Liver (tissue), 9 donors: ENCODE results near the gene TFAP2B. TPM values are rescaled to one million over a fixed set of nuclear protein-coding genes. Genes with fewer than 3 reads are reported as not detected.

Source experiments
- DNase-seq: peaks from one replicate; pipeline ENCODE4 v3.0.0-alpha.2; 2017; ENCODE audit warnings: low spot score
- H3K27ac ChIP-seq, 2 donors: one replicate each; pipeline ENCODE4 v1.7.0; 2013; ENCODE audit warnings: inconsistent platforms in 2 of 2, low read length in 2 of 2, control low read depth in 1 of 2, low read depth in 1 of 2, mild to moderate bottlenecking in 1 of 2
- H3K27me3 ChIP-seq, 4 donors: one replicate each; pipeline versions ENCODE4 v1.6.1 to v1.7.0; 2013; ENCODE audit warnings: low read length in 3 of 4, inconsistent platforms in 1 of 4, mild to moderate bottlenecking in 1 of 4, moderate library complexity in 1 of 4; ENCODE audit not compliant: control insufficient read depth in 4 of 4, insufficient read depth in 4 of 4
- H3K36me3 ChIP-seq, 4 donors: one replicate each; pipeline versions ENCODE4 v1.6.1 to v1.7.0; 2013; ENCODE audit warnings: low read length in 3 of 4, mild to moderate bottlenecking in 3 of 4, low read depth in 1 of 4, moderate library complexity in 1 of 4; ENCODE audit not compliant: control insufficient read depth in 4 of 4, insufficient read depth in 3 of 4
- H3K4me1 ChIP-seq, 4 donors: one replicate each; pipeline versions ENCODE4 v1.6.1 to v1.7.0; 2013; ENCODE audit warnings: low read length in 3 of 4, mild to moderate bottlenecking in 3 of 4, moderate library complexity in 1 of 4; ENCODE audit not compliant: control insufficient read depth in 4 of 4, insufficient read depth in 4 of 4
- H3K4me3 ChIP-seq, 3 donors: one replicate each; pipeline versions ENCODE4 v1.6.1 to v1.7.0; 2013; ENCODE audit warnings: low read length in 3 of 3, control low read depth in 1 of 3, low read depth in 1 of 3, mild to moderate bottlenecking in 1 of 3
- H3K9ac ChIP-seq, 2 donors: one replicate each; pipeline ENCODE4 v1.7.0; 2013; ENCODE audit warnings: low read length in 2 of 2, mild to moderate bottlenecking in 2 of 2, moderate library complexity in 2 of 2, control low read depth in 1 of 2, low read depth in 1 of 2
- H3K9me3 ChIP-seq, 4 donors: one replicate each; pipeline versions ENCODE4 v1.6.1 to v1.7.0; 2013; ENCODE audit warnings: low read length in 3 of 4; ENCODE audit not compliant: control insufficient read depth in 4 of 4
- CTCF ChIP-seq: fragments of 150-350 bp; IDR thresholded peaks from 2 replicates; pipeline ENCODE4 v1.5.1; 2017; ENCODE audit warnings: improper control_type of control experiment, low read depth, low read length; ENCODE audit not compliant: missing input control
- FOXA1 ChIP-seq: IDR thresholded peaks from 2 replicates; pipeline ENCODE4 v1.6.1; 2016; ENCODE audit warnings: antibody characterized with exemption
- GABPA ChIP-seq, 2 donors: IDR thresholded peaks in 1 of 2; conservative IDR thresholded peaks in 1 of 2; 2 replicates each; pipeline ENCODE4 v1.6.1; 2016; ENCODE audit warnings: antibody characterized with exemption in 2 of 2, mild to moderate bottlenecking in 1 of 2, moderate library complexity in 1 of 2
- HNF4A ChIP-seq, 2 donors: conservative IDR thresholded peaks; 2 replicates each; pipeline ENCODE4 v1.6.1; 2016; ENCODE audit warnings: antibody characterized with exemption in 2 of 2, mild to moderate bottlenecking in 2 of 2
- HNF4G ChIP-seq: IDR thresholded peaks from 2 replicates; pipeline ENCODE4 v1.6.1; 2016; ENCODE audit warnings: antibody characterized with exemption
- MAX ChIP-seq: IDR thresholded peaks from 2 replicates; pipeline ENCODE4 v1.6.1; 2016; ENCODE audit warnings: antibody characterized with exemption
- NR2F2 ChIP-seq: IDR thresholded peaks from 2 replicates; pipeline ENCODE4 v1.6.1; 2016; ENCODE audit warnings: antibody characterized with exemption
- RAD21 ChIP-seq, 2 donors: IDR thresholded peaks; 2 replicates each; pipeline ENCODE4 v1.6.1; 2016; ENCODE audit warnings: antibody characterized with exemption in 2 of 2, mild to moderate bottlenecking in 2 of 2
- REST ChIP-seq: IDR thresholded peaks from 2 replicates; pipeline ENCODE4 v1.6.1; 2016; ENCODE audit warnings: antibody characterized with exemption, mild to moderate bottlenecking
- RXRA ChIP-seq, 2 donors: IDR thresholded peaks; 2 replicates each; pipeline ENCODE4 v1.6.1; 2017 to 2018; ENCODE audit warnings: antibody characterized with exemption in 2 of 2, mild to moderate bottlenecking in 1 of 2
- TAF1 ChIP-seq: conservative IDR thresholded peaks from 2 replicates; pipeline ENCODE4 v1.6.1; 2016; ENCODE audit warnings: antibody characterized with exemption, mild to moderate bottlenecking
- YY1 ChIP-seq: IDR thresholded peaks from 2 replicates; pipeline ENCODE4 v1.6.1; 2016; ENCODE audit warnings: antibody characterized with exemption, mild to moderate bottlenecking
- ZBTB33 ChIP-seq: IDR thresholded peaks from 2 replicates; pipeline ENCODE4 v1.6.1; 2016; ENCODE audit warnings: antibody characterized with exemption
- WGBS: extraction: QIAGEN DNeasy Blood & Tissue Kit; methylation state at CpG from one replicate; pipeline ENCODE4 v1.1.7; 2013; 5-methylcytosine and 5-hydroxymethylcytosine counted together
- polyA plus RNA-seq, 2 donors: library from polyadenylated mRNA; stranded (reverse) in 1 of 2; unstranded in 1 of 2; fragments of 200-250 nt in 1 of 2; fragments of >200 nt in 1 of 2; fragmentation: Nextera tagmentation in 1 of 2; extraction: Ambion mirVana in 1 of 2; gene quantifications; one replicate each; pipeline versions ENCODE4 v1.2.1 to v1.2.3, GENCODE V29; 2013 to 2015
- total RNA-seq, 2 donors: library from RNA; depleted of rRNA; stranded (reverse); fragments of >200 nt; gene quantifications; one replicate each; pipeline ENCODE4 v1.2.3, GENCODE V29; 2014
- TF ChIP-seq, protein P1 (sequence below): IDR thresholded peaks from 2 replicates; pipeline ENCODE4 v1.6.1; 2016; ENCODE audit warnings: antibody characterized with exemption
- donor health status: healthy.
- donor health status: healthy.
- donor health status: healthy.
- donor health status: healthy.
- donor health status: healthy.

Gene TFAP2B
- total and polyA plus RNA-seq, 4 donors: not detected

DNA sequence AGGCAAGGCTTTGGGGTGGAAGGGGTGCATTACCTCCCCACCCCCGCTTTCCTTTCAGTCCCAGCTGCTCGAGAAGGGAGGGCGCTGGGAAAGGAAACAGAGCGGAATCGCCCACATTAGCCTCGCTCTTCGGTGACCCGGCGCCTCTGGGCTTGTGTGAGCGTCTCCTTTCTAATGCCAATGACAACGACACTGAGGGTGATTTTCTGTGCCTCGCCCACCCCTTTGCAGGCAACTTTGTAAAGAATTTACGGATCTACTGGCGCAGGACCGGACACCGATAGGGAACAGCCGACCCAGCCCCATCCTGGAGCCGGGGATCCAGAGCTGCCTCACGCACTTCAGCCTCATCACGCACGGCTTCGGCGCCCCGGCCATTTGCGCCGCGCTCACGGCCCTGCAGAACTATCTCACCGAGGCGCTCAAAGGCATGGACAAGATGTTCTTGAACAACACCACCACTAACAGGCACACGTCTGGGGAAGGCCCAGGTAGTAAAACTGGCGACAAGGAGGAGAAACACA is 24.3 kb downstream of the TFAP2B start (continued):
- TF ChIP-seq ZBTB33 (no peak), RXRA (IDR thresholded peaks at IDR 0.05) (no peak), MAX (no peak), FOXA1 (no peak), YY1 (no peak)

GRCh38 chr6:50843842-50844241 is 25.2 kb downstream of the TFAP2B start:
- H3K4me1 ChIP-seq: peaks cover 0 to 3% (median 1%) of the 10 kb centered on the region in 4 donors
- H3K9me3 ChIP-seq: no peaks in the 10 kb centered on the region
- DNase-seq: no peak
- no peak overlapping the region for H3K9ac ChIP-seq
- TF ChIP-seq HNF4G: no peak
- TF ChIP-seq YY1: no peak
- no peak for TF ChIP-seq TAF1
- no peak for TF ChIP-seq REST
- no peak for TF ChIP-seq NR2F2
- TF ChIP-seq RAD21 (IDR thresholded peaks at IDR 0.05): no peak
- TF ChIP-seq GABPA (IDR thresholded peaks at IDR 0.05 in 1 of 2, conservative IDR thresholded peaks at IDR 0.05 in 1 of 2): no peak
- TF ChIP-seq, protein P1, sequence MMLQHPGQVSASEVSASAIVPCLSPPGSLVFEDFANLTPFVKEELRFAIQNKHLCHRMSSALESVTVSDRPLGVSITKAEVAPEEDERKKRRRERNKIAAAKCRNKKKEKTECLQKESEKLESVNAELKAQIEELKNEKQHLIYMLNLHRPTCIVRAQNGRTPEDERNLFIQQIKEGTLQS: no peak
- no peak for TF ChIP-seq CTCF
- no peak for TF ChIP-seq RXRA (IDR thresholded peaks at IDR 0.05)
- no peak for TF ChIP-seq HNF4A (conservative IDR thresholded peaks at IDR 0.05)
- no peak for TF ChIP-seq MAX
- H3K4me3 ChIP-seq: no peak overlapping the region
- peaks cover 3 to 33% (median 19%) of the 10 kb centered on the region in 4 donors for H3K27me3 ChIP-seq
- no peak overlapping the region for H3K27ac ChIP-seq
- WGBS: 9% methylated on average over 20 of the region's 20 CpGs
- H3K36me3 ChIP-seq: no peaks in the 10 kb centered on the region
